Stimulated activated CD4-positive, alpha-beta T cell treated with anti-CD3 and anti-CD28 coated beads, Interleukin-1b, Interleukin-23, amount 100 ng/mL, for 4 hours (primary cell): ENCODE measurements around the gene COL5A1.
"Not testable (repeated sequence)": the region's sequence is repeated elsewhere in the genome, so short reads cannot be mapped to it uniquely, and the experiment has no call there.

ENCODE experiments used
- DNase-seq, 2 donors: peaks; one replicate each; pipeline ENCODE4 v3.0.0-alpha.2; 2020; ENCODE audit warnings: low read depth in 2 of 2

COL5A1 gene

GRCh38 chr9:134638502-134639090 is 3.0 kb upstream of the COL5A1 start:
- DNase-seq, result no peak

GRCh38 chr9:134639994-134640393 is 1.6 kb upstream of the COL5A1 start:
- no peak for DNase-seq

- DNase-seq, result no peak
These were observed 964 bp upstream of the COL5A1 start for GRCh38 chr9:134640506-134641172.

GRCh38 chr9:134641990-134642384 is 384 bp downstream of the COL5A1 start:
- no peak for DNase-seq

- DNase-seq, result no peak
These were observed 980 bp downstream of the COL5A1 start for GRCh38 chr9:134642385-134643181.

GRCh38 chr9:134643222-134643671 is 1.6 kb downstream of the COL5A1 start:
- no peak for DNase-seq

- DNase-seq, result not testable (repeated sequence)
These were observed 2.8 kb downstream of the COL5A1 start for GRCh38 chr9:134644401-134644724.

GRCh38 chr9:134644725-134645606 is 3.4 kb downstream of the COL5A1 start:
- no peak for DNase-seq

GRCh38 chr9:134645607-134646365 is 4.2 kb downstream of the COL5A1 start:
- no peak for DNase-seq

GRCh38 chr9:134647359-134648080 is 5.9 kb downstream of the COL5A1 start:
- no peak for DNase-seq

- DNase-seq, result no peak
These were observed 7.3 kb downstream of the COL5A1 start for GRCh38 chr9:134648701-134649530.

GRCh38 chr9:134650431-134651190 is 9.0 kb downstream of the COL5A1 start:
- no peak for DNase-seq

- no peak for DNase-seq
These were observed 9.8 kb downstream of the COL5A1 start for GRCh38 chr9:134651226-134651905.

- DNase-seq, result no peak
These were observed 11.0 kb downstream of the COL5A1 start for GRCh38 chr9:134652291-134653225.

- DNase-seq, result no peak
These were observed 11.8 kb downstream of the COL5A1 start for GRCh38 chr9:134653259-134654009.

- DNase-seq, result no peak
These were observed 13.5 kb downstream of the COL5A1 start for GRCh38 chr9:134655101-134655500.
